T-helper 17 cell (primary cell): ENCODE data around the gene C19orf25. TPM values are rescaled to one million over a fixed set of nuclear protein-coding genes. Genes with fewer than 3 reads are reported as not detected.
"Not testable (repeated sequence)": the region's sequence is repeated elsewhere in the genome, so short reads cannot be mapped to it uniquely, and the experiment has no call there.

Experiments
- ATAC-seq: fragments of 150-1000 bp; cut with Tn5 transposase; 2 replicates; pipeline ENCODE4 v1.10.0; 2021; ENCODE audit warnings: mild to moderate bottlenecking, moderate library complexity
- DNase-seq, 3 donors: peaks; one replicate each; pipeline versions ENCODE4 v3.0.0 to v3.0.0-alpha.2; 2020 to 2021
- H3K9me3 ChIP-seq: one replicate; pipeline ENCODE4 v1.7.0; 2013; ENCODE audit warnings: low read length, mild to moderate bottlenecking; ENCODE audit not compliant: control insufficient read depth, poor library complexity, severe bottlenecking
- H3K27ac Mint-ChIP-seq: one replicate; pipeline ENCODE4 v1.8.0; 2022; ENCODE audit warnings: mild to moderate bottlenecking, moderate library complexity, mixed read lengths
- H3K27me3 Mint-ChIP-seq: one replicate; pipeline ENCODE4 v1.8.0; 2022; ENCODE audit warnings: mixed read lengths
- H3K36me3 Mint-ChIP-seq: one replicate; pipeline ENCODE4 v1.8.0; 2022; ENCODE audit warnings: low read depth, mixed read lengths
- H3K4me1 Mint-ChIP-seq: one replicate; pipeline ENCODE4 v1.8.0; 2022; ENCODE audit warnings: mild to moderate bottlenecking, mixed read lengths
- H3K4me3 Mint-ChIP-seq: one replicate; pipeline ENCODE4 v1.8.0; 2022; ENCODE audit warnings: mild to moderate bottlenecking, moderate library complexity, mixed read lengths
- total RNA-seq, 4 donors: library from RNA in 2 of 4; stranded (reverse) in 2 of 4; gene quantifications; one replicate each; pipeline ENCODE4 v1.2.3 and lab custom pipeline; 2022 to 2026

Gene C19orf25
- total RNA-seq, 2 donors from 2014 or later: 24.3 to 29.0 TPM

- H3K27me3 Mint-ChIP-seq: no peaks in the 10 kb centered on the region
- peaks cover 4% of the 10 kb centered on the region for H3K36me3 Mint-ChIP-seq
- H3K27ac Mint-ChIP-seq: peak overlapping the region; percentile 34
- ATAC-seq: no peak
- peaks cover 8% of the 10 kb centered on the region for H3K4me1 Mint-ChIP-seq
- no peak for DNase-seq
- H3K9me3 ChIP-seq: no peaks in the 10 kb centered on the region
- peak overlapping the region; percentile 36 for H3K4me3 Mint-ChIP-seq
Measured at GRCh38 chr19:1509602-1510441, 30.8 kb upstream of the C19orf25 start.

- H3K27me3 Mint-ChIP-seq: no peaks in the 10 kb centered on the region
- no peak overlapping the region for H3K27ac Mint-ChIP-seq
- H3K4me1 Mint-ChIP-seq: peaks cover 8% of the 10 kb centered on the region
- H3K9me3 ChIP-seq: no peaks in the 10 kb centered on the region
- H3K4me3 Mint-ChIP-seq: no peak overlapping the region
- peaks cover 4% of the 10 kb centered on the region for H3K36me3 Mint-ChIP-seq
- ATAC-seq: no peak
- no peak for DNase-seq
Measured at GRCh38 chr19:1508507-1508856, 29.5 kb upstream of the C19orf25 start.

GRCh38 chr19:1507763-1508506, 28.9 kb upstream of the C19orf25 start:
- peak overlapping the region; percentile 83 for H3K4me3 Mint-ChIP-seq
- no peaks in the 10 kb centered on the region for H3K27me3 Mint-ChIP-seq
- peaks cover 4% of the 10 kb centered on the region for H3K36me3 Mint-ChIP-seq
- H3K27ac Mint-ChIP-seq: peak overlapping the region; percentile 35
- no peaks in the 10 kb centered on the region for H3K9me3 ChIP-seq
- H3K4me1 Mint-ChIP-seq: peaks cover 8% of the 10 kb centered on the region
- ATAC-seq (peak; percentile 96), DNase-seq (peak; percentile 75 to 85 (median 85))

- Mint-ChIP-seq H3K27ac (peak overlapping the region; percentile 35), H3K4me3 (no peak overlapping the region), H3K36me3 (peaks cover 4% of the 10 kb centered on the region), H3K4me1 (peaks cover 8% of the 10 kb centered on the region), H3K27me3 (no peaks in the 10 kb centered on the region)
- DNase-seq: no peak
- no peaks in the 10 kb centered on the region for H3K9me3 ChIP-seq
- no peak for ATAC-seq
Measured at GRCh38 chr19:1507192-1507660, 28.2 kb upstream of the C19orf25 start.

GRCh38 chr19:1505991-1506881, 27.2 kb upstream of the C19orf25 start:
- ATAC-seq (no peak), DNase-seq (no peak)
- H3K9me3 ChIP-seq: no peaks in the 10 kb centered on the region
- Mint-ChIP-seq H3K4me1 (peaks cover 8% of the 10 kb centered on the region), H3K27me3 (no peaks in the 10 kb centered on the region), H3K4me3 (no peak overlapping the region), H3K36me3 (peaks cover 4% of the 10 kb centered on the region), H3K27ac (no peak overlapping the region)

GRCh38 chr19:1505012-1505411, 26.0 kb upstream of the C19orf25 start:
- ATAC-seq (no peak), DNase-seq (no peak)
- no peak overlapping the region for H3K27ac Mint-ChIP-seq
- H3K4me3 Mint-ChIP-seq: no peak overlapping the region
- H3K36me3 Mint-ChIP-seq: peaks cover 3% of the 10 kb centered on the region
- H3K4me1 Mint-ChIP-seq: peaks cover 8% of the 10 kb centered on the region
- no peaks in the 10 kb centered on the region for H3K9me3 ChIP-seq
- no peaks in the 10 kb centered on the region for H3K27me3 Mint-ChIP-seq

GRCh38 chr19:1503925-1504773, 25.1 kb upstream of the C19orf25 start:
- no peaks in the 10 kb centered on the region for H3K9me3 ChIP-seq
- no peak for ATAC-seq
- DNase-seq: no peak
- no peak overlapping the region for H3K4me3 Mint-ChIP-seq
- no peaks in the 10 kb centered on the region for H3K36me3 Mint-ChIP-seq
- H3K27ac Mint-ChIP-seq: no peak overlapping the region
- peaks cover 8% of the 10 kb centered on the region for H3K4me1 Mint-ChIP-seq
- no peaks in the 10 kb centered on the region for H3K27me3 Mint-ChIP-seq

GRCh38 chr19:1503089-1503924, 24.3 kb upstream of the C19orf25 start:
- H3K9me3 ChIP-seq: no peaks in the 10 kb centered on the region
- peaks cover 8% of the 10 kb centered on the region for H3K4me1 Mint-ChIP-seq
- DNase-seq (peak; percentile 51 to 58 (median 57)), ATAC-seq (no peak)
- H3K27ac Mint-ChIP-seq: no peak overlapping the region
- no peaks in the 10 kb centered on the region for H3K27me3 Mint-ChIP-seq
- H3K36me3 Mint-ChIP-seq: no peaks in the 10 kb centered on the region
- H3K4me3 Mint-ChIP-seq: no peak overlapping the region

GRCh38 chr19:1502433-1503088, 23.5 kb upstream of the C19orf25 start:
- H3K36me3 Mint-ChIP-seq: no peaks in the 10 kb centered on the region
- no peak overlapping the region for H3K27ac Mint-ChIP-seq
- H3K4me1 Mint-ChIP-seq: peaks cover 3% of the 10 kb centered on the region

GRCh38 chr19:1501200-1501595, 22.2 kb upstream of the C19orf25 start:
- no peak for DNase-seq
- ATAC-seq: no peak
- Mint-ChIP-seq H3K27me3 (no peaks in the 10 kb centered on the region), H3K4me1 (peaks cover 2% of the 10 kb centered on the region), H3K36me3 (no peaks in the 10 kb centered on the region), H3K27ac (peak overlapping the region; percentile 16), H3K4me3 (no peak overlapping the region)
- no peaks in the 10 kb centered on the region for H3K9me3 ChIP-seq

More at GRCh38 chr19:1502433-1503088, 23.5 kb upstream of the C19orf25 start:
- Mint-ChIP-seq H3K27me3 (no peaks in the 10 kb centered on the region), H3K4me3 (no peak overlapping the region)
- H3K9me3 ChIP-seq: no peaks in the 10 kb centered on the region
- no peak for ATAC-seq
- DNase-seq: no peak

- H3K4me1 Mint-ChIP-seq, DNase-seq, H3K27ac Mint-ChIP-seq, ATAC-seq, H3K9me3 ChIP-seq, H3K36me3 Mint-ChIP-seq, H3K27me3 Mint-ChIP-seq, H3K4me3 Mint-ChIP-seq: not testable (repeated sequence)
Measured at GRCh38 chr19:1499231-1499630, 20.2 kb upstream of the C19orf25 start.
